ENCODE data around the gene BANP.

BANP gene

DNA sequence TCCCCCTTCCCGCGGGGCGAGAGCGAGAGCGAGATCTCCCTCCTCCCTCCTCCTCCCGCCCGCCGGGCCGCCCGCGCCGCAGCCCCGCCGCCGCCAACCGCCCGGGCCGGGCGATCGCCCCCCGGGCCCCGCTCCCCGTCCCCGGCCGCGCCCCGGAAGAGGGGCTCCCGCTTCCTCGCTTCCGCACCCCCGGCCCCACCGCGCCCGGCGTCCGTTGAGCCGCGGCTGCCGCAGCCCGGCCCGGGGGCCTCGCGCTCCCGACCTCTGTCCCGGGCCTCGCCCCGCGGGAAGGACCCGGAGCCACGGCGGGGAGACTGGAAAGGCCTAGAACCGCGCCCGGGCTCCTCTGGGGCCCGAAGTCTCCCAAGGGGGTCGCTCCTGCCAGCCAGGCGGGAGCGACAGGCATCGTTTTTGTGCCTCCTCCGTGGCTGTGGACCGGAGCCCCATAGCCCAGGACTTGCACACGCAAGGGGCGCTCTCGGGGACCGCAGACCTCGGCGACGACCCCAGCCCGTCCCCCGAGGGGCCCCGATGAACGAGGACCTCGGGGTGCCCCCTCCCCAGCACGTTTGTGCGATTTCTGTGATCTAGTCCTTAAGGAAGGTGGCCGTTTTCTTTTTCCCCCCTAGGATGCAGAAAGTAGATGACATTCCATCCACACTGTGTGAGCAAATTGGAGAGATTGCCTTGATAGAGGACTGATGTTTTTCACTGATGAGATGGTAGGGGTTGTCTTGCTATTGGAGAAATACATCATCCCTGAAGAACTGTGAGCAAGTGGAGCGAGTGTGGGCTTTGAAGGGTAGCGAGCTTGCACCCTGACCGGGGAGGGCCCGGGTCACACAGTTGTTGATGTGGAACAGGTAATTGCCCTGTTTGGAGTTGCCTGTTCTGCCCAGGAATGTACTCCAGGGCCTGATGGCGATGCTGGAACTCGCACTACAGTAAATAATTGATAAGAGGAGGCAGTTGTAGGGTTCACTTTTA is 611 bp downstream of the BANP start:
- DNase-seq, result no peak

DNA sequence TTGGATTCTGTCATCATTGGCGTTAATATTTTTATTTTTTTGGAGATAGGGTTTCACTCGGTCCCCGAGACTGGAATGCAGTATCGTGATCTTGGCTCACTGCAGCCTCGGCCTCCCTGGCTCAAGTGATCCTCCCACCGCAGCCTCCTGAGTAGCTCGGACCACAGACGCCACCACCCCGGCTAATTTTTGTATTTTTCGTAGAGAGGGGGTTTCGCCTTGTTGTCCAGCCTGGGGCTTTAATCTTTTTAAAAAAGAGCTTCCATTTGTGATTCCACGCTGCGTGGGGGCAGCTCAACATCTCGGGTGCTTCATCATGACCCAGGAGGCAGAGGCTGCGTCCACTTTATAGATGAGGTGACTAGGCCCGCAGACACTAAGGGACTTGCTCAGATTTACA is 1.5 kb downstream of the BANP start:
- no peak for DNase-seq

- DNase-seq, result no peak
These were observed 2.3 kb downstream of the BANP start for GRCh38 chr16:87953308-87954215.

DNA sequence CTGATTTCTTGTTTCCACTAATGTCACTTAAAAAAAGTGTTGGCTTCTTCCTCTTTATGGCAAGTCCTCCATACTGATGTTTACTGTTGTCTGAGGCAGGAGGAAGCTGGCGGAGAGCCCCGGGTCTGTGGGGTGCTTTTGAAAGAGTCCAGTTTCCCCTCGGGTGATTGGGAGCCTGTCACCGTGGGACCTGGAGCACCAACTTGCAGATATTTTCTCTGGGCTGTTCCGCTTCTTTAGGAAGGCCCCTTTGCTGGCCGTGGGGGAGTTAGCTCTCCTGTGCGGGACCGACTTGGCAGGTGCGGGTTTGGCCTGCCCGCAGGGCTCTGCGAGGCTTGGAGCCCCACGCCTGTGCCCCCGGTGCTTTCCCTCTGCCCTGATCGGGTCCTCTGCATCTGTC is 3.1 kb downstream of the BANP start:
- DNase-seq, result no peak

DNA sequence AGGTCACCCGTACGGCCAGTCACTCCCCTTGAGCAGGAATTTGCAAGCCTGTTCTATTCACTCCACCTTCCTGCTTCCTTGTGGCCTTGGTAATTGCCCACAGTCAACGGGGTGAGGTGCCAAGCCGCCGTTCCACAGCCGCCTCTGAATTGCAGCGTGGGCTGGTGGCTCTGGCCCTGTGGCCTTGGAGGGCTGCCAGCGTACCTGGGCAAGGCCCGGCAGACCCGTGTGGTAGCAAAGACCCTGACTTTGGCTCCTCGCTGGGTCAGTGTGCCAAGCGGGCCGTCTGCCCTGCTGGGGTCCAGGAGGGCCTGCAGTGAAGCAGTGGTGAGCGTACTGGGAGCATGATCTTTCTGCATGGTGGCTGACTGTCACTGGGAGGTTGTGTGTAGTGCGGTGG is 3.6 kb downstream of the BANP start:
- DNase-seq, result no peak

DNA sequence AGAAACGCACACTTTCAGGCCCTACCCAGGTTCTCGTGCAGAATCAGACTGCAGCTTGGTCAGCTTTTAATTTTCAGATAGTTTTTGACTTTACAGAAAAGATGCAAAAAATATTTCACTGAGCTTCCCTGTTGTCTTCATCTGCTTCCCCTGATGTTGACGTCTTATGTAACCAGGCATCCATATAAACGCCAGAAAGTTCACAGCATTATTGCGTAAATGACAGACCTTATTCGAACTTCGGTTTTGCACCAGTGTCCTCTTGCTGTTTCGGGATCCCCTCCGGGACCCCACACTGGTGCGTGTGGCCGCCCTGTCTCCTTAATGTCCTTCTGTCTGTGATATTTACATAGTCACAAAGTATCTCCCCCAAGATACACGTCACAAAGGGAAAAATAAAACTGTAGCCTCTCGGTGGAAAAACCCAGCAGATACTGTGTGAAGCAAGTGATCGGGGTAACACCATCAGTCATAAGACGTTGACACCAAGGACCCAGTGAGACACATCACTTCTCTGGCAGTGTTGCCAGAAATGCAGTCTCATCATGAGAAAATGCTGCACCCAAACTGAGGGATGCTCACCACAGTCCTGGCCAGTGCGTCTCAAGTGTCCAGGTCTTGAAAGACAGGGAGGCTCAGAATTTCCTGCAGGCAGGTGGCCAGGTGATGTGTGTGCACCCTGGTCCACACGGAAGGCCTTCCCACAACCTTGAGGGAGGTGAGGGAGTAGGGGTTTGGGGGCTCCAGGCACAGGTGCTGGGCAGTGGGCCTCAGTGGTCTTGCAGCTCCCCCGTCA is 4.3 kb downstream of the BANP start:
- no peak for DNase-seq

GRCh38 chr16:87956098-87956364 is 4.8 kb downstream of the BANP start:
- no peak for DNase-seq

GRCh38 chr16:87956365-87957231 is 5.4 kb downstream of the BANP start:
- peak; percentile 88 for DNase-seq

DNA sequence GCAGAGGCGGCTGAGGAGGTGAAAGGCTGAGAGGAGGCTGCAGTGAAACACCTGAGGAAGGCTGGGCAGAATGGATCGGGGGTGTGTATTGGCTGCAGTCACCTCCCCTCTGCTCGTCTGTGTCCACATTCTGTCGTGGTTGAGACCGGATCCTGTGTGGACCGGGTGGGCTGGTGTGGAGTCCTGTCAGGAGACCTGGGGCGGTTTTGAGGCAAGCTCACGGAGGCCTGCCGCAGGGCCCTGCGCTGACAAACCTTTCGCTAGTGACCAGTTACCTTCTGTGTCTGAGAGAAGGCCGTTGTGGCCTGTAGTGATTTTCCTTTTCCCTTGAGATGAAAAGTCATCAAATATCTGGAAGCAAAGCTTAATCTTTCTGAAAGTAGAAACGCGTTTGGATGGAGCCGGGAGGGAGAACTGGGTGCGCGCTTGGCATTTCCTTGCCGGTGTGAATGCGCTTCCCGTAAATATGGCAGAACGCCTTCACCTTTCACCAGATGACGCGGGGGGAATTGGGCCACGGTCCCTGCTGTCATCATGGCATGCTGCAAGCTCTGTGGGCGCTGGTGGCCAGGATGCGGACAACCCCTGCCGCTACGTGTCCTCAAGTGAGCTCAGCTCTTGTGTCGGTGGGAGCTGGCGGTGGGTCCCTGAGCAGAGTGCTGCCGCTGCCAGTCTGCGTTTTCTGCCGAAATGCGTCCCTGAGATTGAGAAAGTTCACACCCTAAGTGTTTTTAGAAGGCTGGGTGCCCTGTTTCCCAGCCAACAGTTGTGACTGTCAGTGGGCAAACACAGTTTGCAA is 6.3 kb downstream of the BANP start:
- no peak for DNase-seq

DNA sequence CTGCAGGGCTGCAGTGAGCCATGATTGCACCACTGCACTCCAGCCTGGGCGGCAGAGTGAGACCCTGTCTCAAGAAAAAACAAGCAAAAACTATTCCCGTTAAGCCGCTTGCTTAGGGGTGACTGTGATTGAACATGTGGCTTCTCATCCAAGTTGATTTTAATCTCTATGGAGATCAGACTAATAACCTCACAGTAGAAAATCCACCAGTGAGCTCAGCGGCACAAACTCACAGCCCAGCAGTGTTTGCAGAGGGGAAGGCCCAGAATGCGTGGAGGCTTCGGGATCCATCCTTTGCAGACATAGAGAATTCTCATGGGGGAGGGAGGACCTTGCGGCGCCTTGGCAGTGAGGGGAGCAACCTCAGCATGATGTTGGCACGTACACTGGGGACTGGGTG is 7.4 kb downstream of the BANP start:
- no peak for DNase-seq

GRCh38 chr16:87959391-87959990 is 8.3 kb downstream of the BANP start:
- no peak for DNase-seq

- DNase-seq, result no peak
These were observed 9.1 kb downstream of the BANP start for GRCh38 chr16:87960296-87960695.

- no peak for DNase-seq
These were observed 9.6 kb downstream of the BANP start for GRCh38 chr16:87960852-87961251.

DNA sequence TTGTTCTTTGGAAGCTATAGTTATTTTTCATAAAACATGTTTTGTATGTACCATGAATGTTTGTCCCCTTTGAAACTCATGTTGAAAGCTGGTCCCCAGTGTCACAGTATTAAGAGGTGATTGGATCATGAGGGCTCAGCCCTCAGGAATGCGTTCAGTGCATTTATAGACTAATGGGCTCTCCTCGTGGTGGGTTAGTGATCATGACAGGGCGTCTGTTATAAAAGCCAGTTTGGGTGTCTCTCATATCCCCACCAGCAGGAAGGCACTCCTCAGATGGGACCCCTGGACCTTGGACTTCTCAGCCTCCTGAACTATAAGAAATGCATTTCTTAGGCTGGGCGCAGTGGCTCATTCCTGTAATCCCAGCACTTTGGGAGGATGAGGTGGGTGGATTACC is 10.4 kb downstream of the BANP start:
- no peak for DNase-seq

DNA sequence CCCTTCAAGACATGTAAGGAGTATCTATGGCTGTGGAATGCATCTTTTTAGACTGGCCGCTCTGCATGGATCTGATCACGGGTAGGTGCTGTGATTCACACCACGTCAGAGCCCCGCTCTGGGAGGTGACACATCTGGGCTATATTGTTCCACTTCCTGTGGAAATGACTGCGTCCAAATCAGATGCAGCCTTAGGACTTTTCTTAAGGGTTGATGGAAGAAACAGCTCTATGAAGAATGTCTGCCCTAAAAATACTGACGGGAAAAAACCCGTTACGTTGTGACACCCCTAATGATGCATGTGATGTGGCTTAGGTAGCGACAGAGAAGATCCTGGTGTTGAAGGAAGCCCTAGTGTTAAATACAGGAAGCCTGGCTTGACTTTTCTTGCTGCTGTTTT is 12.2 kb downstream of the BANP start:
- peak; percentile 86 for DNase-seq

GRCh38 chr16:87964049-87964659 is 12.9 kb downstream of the BANP start:
- DNase-seq, result no peak

DNA sequence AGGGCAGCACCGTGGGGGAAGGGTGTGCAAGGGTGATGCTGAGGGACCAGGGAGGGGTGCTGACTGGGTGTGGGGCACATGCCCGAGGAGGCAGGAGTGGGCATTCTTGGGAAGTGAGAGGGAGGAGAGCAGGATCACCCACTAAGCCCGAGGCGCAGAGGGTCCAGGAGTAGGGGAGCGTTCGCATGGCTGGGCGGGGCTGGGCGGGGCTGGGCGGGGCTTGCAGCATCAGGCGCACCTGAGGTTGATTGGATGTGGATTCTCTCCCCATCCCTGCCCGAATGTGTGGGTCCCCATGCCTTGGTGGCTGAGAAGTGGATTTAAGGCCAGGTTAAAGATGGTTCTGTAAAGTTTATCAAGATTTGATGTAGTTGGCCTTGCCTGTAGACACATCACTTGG is 14.2 kb downstream of the BANP start:
- no peak for DNase-seq

- DNase-seq, result no peak
These were observed 14.9 kb downstream of the BANP start for GRCh38 chr16:87966064-87966645.

DNA sequence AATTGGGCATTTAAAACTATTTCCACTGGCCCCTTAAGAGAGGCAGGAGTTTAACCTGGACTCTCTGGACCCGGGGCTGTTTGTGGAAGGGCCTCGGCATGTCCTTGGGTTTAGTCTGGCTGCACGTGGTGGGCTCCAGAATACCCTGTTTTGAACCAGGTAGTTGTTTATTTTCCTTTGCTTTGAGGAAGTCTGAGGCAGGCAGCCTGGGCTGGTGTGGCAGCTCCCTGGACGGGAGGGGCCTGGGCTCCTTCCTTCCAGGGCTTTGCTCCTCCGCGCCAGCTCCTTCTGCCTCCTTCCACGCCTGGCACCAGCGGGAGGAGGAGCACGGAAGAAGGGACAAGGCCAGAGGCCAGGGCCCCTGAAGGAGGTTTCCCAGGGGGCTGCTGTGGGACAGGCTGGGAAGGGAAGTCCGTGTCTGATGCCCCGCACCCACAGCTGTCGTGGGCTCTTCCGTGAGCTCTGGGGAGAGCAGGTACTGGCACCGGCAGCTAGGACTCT is 15.5 kb downstream of the BANP start:
- no peak for DNase-seq

DNA sequence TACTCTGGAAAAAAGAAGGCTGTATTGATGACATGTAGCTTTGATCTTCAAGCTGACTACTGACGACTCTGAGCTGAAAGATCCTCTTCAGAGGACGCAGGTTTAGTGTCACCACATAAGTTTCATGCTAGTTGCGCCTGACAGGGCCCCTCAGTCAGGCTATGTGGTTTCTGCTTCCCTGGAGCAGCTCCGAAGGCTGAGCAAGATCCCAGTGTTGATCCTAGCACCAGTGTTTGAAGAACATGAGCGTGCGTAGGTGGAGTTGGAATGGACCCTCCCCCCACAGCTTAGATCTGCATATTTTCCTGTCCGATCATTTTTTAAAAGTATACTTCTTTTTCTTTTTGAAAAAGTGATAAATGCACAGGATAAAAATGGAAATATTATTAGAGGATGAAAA is 17.3 kb downstream of the BANP start:
- DNase-seq, result no peak

Measured in activated effector memory CD4-positive, alpha-beta T cell treated with anti-CD3 and anti-CD28 coated beads, Interleukin-2, amount 50 U/mL, for 16 hours (primary cell).